ENCODE measurements around the gene RPH3AL. TPM values are rescaled to one million over a fixed set of nuclear protein-coding genes. Genes with fewer than 3 reads are reported as not detected.
"Not testable (repeated sequence)": the region's sequence is repeated elsewhere in the genome, so short reads cannot be mapped to it uniquely, and the experiment has no call there.

RPH3AL gene
- total RNA-seq, 3 donors from 2014 or later (not counting 1 experiment from before 2014, with no cell fraction given): 7.2 to 9.9 (median 7.9) TPM

DNA sequence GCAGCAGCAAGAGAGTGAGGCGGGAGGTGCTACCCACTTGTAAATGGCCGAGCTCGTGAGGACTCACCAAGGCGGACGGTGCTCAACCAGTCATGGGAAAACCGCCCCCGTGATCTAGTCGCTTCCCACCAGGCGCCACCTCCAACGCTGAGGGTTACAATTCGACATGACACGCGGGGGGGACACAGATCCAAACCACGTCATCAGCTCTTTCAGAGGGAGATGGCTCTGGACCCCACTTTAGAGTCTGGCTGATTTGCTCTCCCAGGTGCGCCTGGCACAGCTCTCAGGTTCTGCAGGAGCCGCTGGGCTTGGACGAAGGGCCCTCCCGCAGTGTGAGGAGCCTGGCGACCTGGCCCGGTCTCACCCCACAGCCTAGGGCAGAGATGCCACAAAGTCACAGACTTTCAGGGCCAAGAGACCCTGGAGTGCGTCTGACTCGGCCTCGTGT lies 150.1 kb downstream of the RPH3AL start:
- WGBS (ENCODE audit: insufficient coverage): 86% methylated on average over 23 of the region's 23 CpGs
- intact Hi-C loops (cut with micrococcal nuclease): no loop called here
- H3K9me3 ChIP-seq (ENCODE audit: control insufficient read depth, insufficient read depth, low read length): no peaks in the 10 kb centered on the region
- DNase-seq (no peak), ATAC-seq (no peak)
- Mint-ChIP-seq H3K36me3 (no peaks in the 10 kb centered on the region), H3K27ac (no peak overlapping the region), H3K4me3 (no peak overlapping the region), H3K9me3 (peaks cover 2 to 5% of the 10 kb centered on the region in 2 donors), H3K27me3 (ENCODE audit: low read depth in 2 of 2) (peaks cover 7 to 8% of the 10 kb centered on the region in 2 donors), H3K4me1 (no peaks in the 10 kb centered on the region)
- peaks cover 6% of the 10 kb centered on the region for H3K27me3 ChIP-seq (ENCODE audit: control insufficient read depth, insufficient read depth, low read length)
- no peaks in the 10 kb centered on the region for H3K4me1 ChIP-seq (ENCODE audit: control insufficient read depth, insufficient read depth, low read length)
- H3K36me3 ChIP-seq (ENCODE audit: control insufficient read depth, insufficient read depth, low read length): no peaks in the 10 kb centered on the region
- H3K27ac ChIP-seq (ENCODE audit: low read length): no peak overlapping the region
- H3K4me3 ChIP-seq (ENCODE audit: low read length): no peak overlapping the region
- TF ChIP-seq, protein P1, sequence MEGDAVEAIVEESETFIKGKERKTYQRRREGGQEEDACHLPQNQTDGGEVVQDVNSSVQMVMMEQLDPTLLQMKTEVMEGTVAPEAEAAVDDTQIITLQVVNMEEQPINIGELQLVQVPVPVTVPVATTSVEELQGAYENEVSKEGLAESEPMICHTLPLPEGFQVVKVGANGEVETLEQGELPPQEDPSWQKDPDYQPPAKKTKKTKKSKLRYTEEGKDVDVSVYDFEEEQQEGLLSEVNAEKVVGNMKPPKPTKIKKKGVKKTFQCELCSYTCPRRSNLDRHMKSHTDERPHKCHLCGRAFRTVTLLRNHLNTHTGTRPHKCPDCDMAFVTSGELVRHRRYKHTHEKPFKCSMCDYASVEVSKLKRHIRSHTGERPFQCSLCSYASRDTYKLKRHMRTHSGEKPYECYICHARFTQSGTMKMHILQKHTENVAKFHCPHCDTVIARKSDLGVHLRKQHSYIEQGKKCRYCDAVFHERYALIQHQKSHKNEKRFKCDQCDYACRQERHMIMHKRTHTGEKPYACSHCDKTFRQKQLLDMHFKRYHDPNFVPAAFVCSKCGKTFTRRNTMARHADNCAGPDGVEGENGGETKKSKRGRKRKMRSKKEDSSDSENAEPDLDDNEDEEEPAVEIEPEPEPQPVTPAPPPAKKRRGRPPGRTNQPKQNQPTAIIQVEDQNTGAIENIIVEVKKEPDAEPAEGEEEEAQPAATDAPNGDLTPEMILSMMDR (IDR thresholded peaks at IDR 0.05): no peak

DNA sequence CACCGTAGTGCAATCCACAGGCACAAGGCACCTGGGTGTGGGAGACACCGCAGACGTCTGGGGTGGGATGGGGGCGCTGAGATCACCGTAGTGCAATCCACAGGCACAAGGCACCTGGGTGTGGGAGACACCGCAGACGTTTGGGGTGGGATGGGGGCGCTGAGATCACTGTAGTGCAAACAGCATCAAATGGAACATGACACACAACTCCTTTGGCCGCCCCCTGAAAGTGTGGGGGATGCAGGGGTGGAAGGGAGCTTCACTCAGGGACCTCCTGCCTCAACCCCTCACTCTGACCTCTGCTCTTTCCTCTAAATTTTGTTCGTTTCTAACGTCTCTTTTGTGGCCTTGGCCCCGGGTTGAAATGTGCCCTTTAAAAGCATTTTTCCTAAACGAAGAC lies 150.9 kb downstream of the RPH3AL start:
- not testable (repeated sequence) for H3K27ac Mint-ChIP-seq, ATAC-seq

DNA sequence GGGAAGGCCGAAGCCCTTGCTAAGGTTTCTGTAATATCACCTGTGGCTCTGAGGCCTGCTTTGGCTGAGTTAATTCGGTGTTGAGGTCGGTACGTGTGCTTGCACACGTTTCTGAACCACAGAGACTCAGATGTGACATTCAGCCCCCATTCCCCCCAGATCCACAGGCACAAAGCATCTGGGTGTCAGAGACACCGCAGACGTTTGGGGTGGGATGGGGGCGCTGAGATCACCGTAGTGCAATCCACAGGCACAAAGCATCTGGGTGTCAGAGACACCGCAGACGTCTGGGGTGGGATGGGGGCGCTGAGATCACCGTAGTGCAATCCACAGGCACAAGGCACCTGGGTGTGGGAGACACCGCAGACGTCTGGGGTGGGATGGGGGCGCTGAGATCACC lies 151.3 kb downstream of the RPH3AL start:
- DNase-seq; H3K27me3 ChIP-seq (ENCODE audit: control insufficient read depth, insufficient read depth, low read length); intact Hi-C loops (cut with micrococcal nuclease); H3K27ac Mint-ChIP-seq; H3K36me3 Mint-ChIP-seq; H3K9me3 ChIP-seq (ENCODE audit: control insufficient read depth, insufficient read depth, low read length); H3K4me1 Mint-ChIP-seq; H3K36me3 ChIP-seq (ENCODE audit: control insufficient read depth, insufficient read depth, low read length); ATAC-seq; H3K27ac ChIP-seq (ENCODE audit: low read length); H3K4me1 ChIP-seq (ENCODE audit: control insufficient read depth, insufficient read depth, low read length); H3K4me3 Mint-ChIP-seq; H3K4me3 ChIP-seq (ENCODE audit: low read length); H3K27me3 Mint-ChIP-seq (ENCODE audit: low read depth in 2 of 2); H3K9me3 Mint-ChIP-seq: not testable (repeated sequence)
- WGBS (ENCODE audit: insufficient coverage): 82% methylated on average over 5 of the region's 16 CpGs

More for the DNA sequence above, 150.9 kb downstream of the RPH3AL start:
- intact Hi-C loops (cut with micrococcal nuclease); H3K27me3 ChIP-seq (ENCODE audit: control insufficient read depth, insufficient read depth, low read length); H3K36me3 ChIP-seq (ENCODE audit: control insufficient read depth, insufficient read depth, low read length); H3K27me3 Mint-ChIP-seq (ENCODE audit: low read depth in 2 of 2); H3K36me3 Mint-ChIP-seq; H3K4me3 Mint-ChIP-seq; H3K4me3 ChIP-seq (ENCODE audit: low read length); H3K4me1 Mint-ChIP-seq; H3K4me1 ChIP-seq (ENCODE audit: control insufficient read depth, insufficient read depth, low read length); H3K9me3 Mint-ChIP-seq; H3K27ac ChIP-seq (ENCODE audit: low read length); H3K9me3 ChIP-seq (ENCODE audit: control insufficient read depth, insufficient read depth, low read length); DNase-seq: not testable (repeated sequence)
- WGBS (ENCODE audit: insufficient coverage): 81% methylated on average over 7 of the region's 13 CpGs

DNA sequence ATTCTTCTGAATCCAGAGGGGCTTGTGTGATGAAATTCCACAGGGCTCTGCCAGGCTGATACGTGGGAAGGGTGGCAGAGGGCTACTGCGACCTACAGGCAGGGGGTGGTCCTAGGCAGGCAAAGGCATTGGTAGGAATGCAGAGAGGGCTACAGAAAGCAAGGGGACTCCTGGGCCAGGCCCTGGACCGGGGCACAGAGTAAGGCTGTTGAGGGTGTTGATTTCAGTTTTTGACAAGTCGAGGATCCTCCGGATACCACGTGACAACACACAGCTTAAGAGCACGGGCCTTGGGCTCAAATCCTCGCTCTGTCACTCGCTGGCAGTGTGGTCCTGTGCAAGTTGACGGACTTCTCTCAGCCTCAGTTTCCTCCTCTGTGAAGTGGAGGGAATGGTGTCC lies 152.0 kb downstream of the RPH3AL start:
- 88% methylated on average over 10 of the region's 10 CpGs for WGBS (ENCODE audit: insufficient coverage)
- DNase-seq (no peak), ATAC-seq (no peak)
- Histone ChIP-seq H3K4me3 (ENCODE audit: low read length) (no peak overlapping the region), H3K27me3 (ENCODE audit: control insufficient read depth, insufficient read depth, low read length) (peaks cover 5% of the 10 kb centered on the region), H3K27ac (ENCODE audit: low read length) (no peak overlapping the region), H3K9me3 (ENCODE audit: control insufficient read depth, insufficient read depth, low read length) (no peaks in the 10 kb centered on the region), H3K4me1 (ENCODE audit: control insufficient read depth, insufficient read depth, low read length) (no peaks in the 10 kb centered on the region), H3K36me3 (ENCODE audit: control insufficient read depth, insufficient read depth, low read length) (no peaks in the 10 kb centered on the region)
- no peaks in the 10 kb centered on the region for H3K9me3 Mint-ChIP-seq
- intact Hi-C loops (cut with micrococcal nuclease): no loop called here
- no peak overlapping the region for H3K27ac Mint-ChIP-seq
- no peaks in the 10 kb centered on the region for H3K4me1 Mint-ChIP-seq
- no peak overlapping the region for H3K4me3 Mint-ChIP-seq
- H3K27me3 Mint-ChIP-seq (ENCODE audit: low read depth in 2 of 2): peaks cover 2 to 7% of the 10 kb centered on the region in 2 donors
- H3K36me3 Mint-ChIP-seq: no peaks in the 10 kb centered on the region
- TF ChIP-seq, protein P1 (IDR thresholded peaks at IDR 0.05): no peak

Measured in natural killer cell (primary cell).